H1 (cell line): Measurements from ENCODE around the gene CCDC112. TPM values are rescaled to one million over a fixed set of nuclear protein-coding genes. Genes with fewer than 3 reads are reported as not detected.

ENCODE experiments used
- BACH1 ChIP-seq: IDR thresholded peaks from 2 replicates; pipeline ENCODE4 v1.6.1; 2012; ENCODE audit warnings: low read length, improper control_type of control experiment
- CBX5 ChIP-seq: fragments of 300-800, 300-1000 bp; sonication (generic); IDR thresholded peaks from 2 replicates; pipeline ENCODE4 v1.7.1; 2016; ENCODE audit warnings: antibody characterized with exemption, low read length, low read depth
- CBX8 ChIP-seq: fragments of 300-800, 300-1000 bp; sonication (generic); IDR thresholded peaks from 2 replicates; pipeline ENCODE4 v1.7.1; 2016; ENCODE audit warnings: low read depth, low read length, borderline replicate concordance
- CHD1 ChIP-seq: IDR thresholded peaks from 2 replicates; pipeline ENCODE4 v1.6.1; 2012; ENCODE audit warnings: low read depth, low read length, improper control_type of control experiment
- CREB1 ChIP-seq: IDR thresholded peaks from 2 replicates; pipeline ENCODE4 v1.6.1; 2012; ENCODE audit warnings: inconsistent platforms
- E2F6 ChIP-seq: IDR thresholded peaks from 2 replicates; pipeline ENCODE4 v1.6.1; 2012; ENCODE audit warnings: inconsistent platforms
- HDAC2 ChIP-seq, 2 experiments: fragments of 300-600 bp in 1 of 2; sonication (generic) in 1 of 2; IDR thresholded peaks; 2 replicates each; pipeline ENCODE4 v1.6.1; 2011 to 2012; ENCODE audit warnings: low read depth in 2 of 2, low read length in 2 of 2, mild to moderate bottlenecking in 2 of 2, moderate library complexity in 2 of 2, borderline replicate concordance in 1 of 2, inconsistent platforms in 1 of 2
- JUN ChIP-seq: IDR thresholded peaks from 2 replicates; pipeline ENCODE4 v1.6.1; 2011; ENCODE audit warnings: low read depth, mild to moderate bottlenecking, improper control_type of control experiment, low read length
- JUND ChIP-seq: IDR thresholded peaks from 2 replicates; pipeline ENCODE4 v1.6.1; 2011; ENCODE audit warnings: mild to moderate bottlenecking, improper control_type of control experiment, low read length
- KDM4A ChIP-seq: IDR thresholded peaks from one replicate; pipeline ENCODE4 v1.7.1; 2012; ENCODE audit warnings: low read depth, mild to moderate bottlenecking, moderate library complexity, low read length, inconsistent platforms; ENCODE audit not compliant: severe bottlenecking
- RXRA ChIP-seq: IDR thresholded peaks from 2 replicates; pipeline ENCODE4 v1.6.1; 2011; ENCODE audit warnings: low read depth, mild to moderate bottlenecking, low read length, moderate library complexity; ENCODE audit not compliant: insufficient read depth
- SAP30 ChIP-seq: fragments of 300-600 bp; sonication (generic); IDR thresholded peaks from 2 replicates; pipeline ENCODE4 v1.7.1; 2012; ENCODE audit warnings: low read length, moderate library complexity, mild to moderate bottlenecking, inconsistent platforms; ENCODE audit not compliant: insufficient read depth, insufficient replicate concordance
- SIX5 ChIP-seq: IDR thresholded peaks from 2 replicates; pipeline ENCODE4 v1.6.1; 2011; ENCODE audit warnings: mild to moderate bottlenecking, low read depth, low read length
- SP2 ChIP-seq: IDR thresholded peaks from 2 replicates; pipeline ENCODE4 v1.6.1; 2012; ENCODE audit warnings: mild to moderate bottlenecking, low read length, inconsistent platforms
- TAF1 ChIP-seq: IDR thresholded peaks from 2 replicates; pipeline ENCODE4 v1.6.1; 2011; ENCODE audit warnings: mild to moderate bottlenecking, low read depth, low read length
- TBP ChIP-seq: IDR thresholded peaks from 2 replicates; pipeline ENCODE4 v1.6.1; 2011; ENCODE audit warnings: low read depth, low read length, improper control_type of control experiment
- USF2 ChIP-seq: IDR thresholded peaks from 2 replicates; pipeline ENCODE4 v1.6.1; 2011; ENCODE audit warnings: low read length, improper control_type of control experiment
- polyA plus RNA-seq, 7 experiments: library from polyadenylated mRNA; depleted of rRNA in 3 of 7; stranded (reverse) in 5 of 7; unstranded in 2 of 7; fragments of >200 nt in 5 of 7; fragments of 200-250 nt in 2 of 7; gene quantifications; 1 replicate in 5 of 7; 2 replicates in 1 of 7; 4 replicates in 1 of 7; pipeline versions ENCODE4 v1.2.1 to v1.2.3, GENCODE V29; 2011 to 2013; ENCODE audit warnings: missing spikeins in 2 of 7, mixed read lengths in 2 of 7
- total RNA-seq: library from RNA; stranded (reverse); fragmentation: NEBNext Ultra II Directional; extraction: Animal tissue kit (Norgen Biotek cat#: 25700); gene quantifications from 2 replicates; pipeline ENCODE4 v1.2.1, GENCODE V29; 2021
- TF ChIP-seq, protein P1 (sequence below): IDR thresholded peaks from 2 replicates; pipeline ENCODE4 v1.6.1; 2011; ENCODE audit warnings: low read depth, mild to moderate bottlenecking, low read length; ENCODE audit not compliant: insufficient read depth
- TF ChIP-seq, protein P2 (sequence below): IDR thresholded peaks from 2 replicates; pipeline ENCODE4 v1.6.1; 2012; ENCODE audit warnings: inconsistent platforms
- TF ChIP-seq, protein P3 (sequence below): IDR thresholded peaks from 2 replicates; pipeline ENCODE4 v1.6.1; 2012; ENCODE audit warnings: low read length, inconsistent platforms

CCDC112 gene
- total and polyA plus RNA-seq, 2 of the 8 experiments (the other 6 are each of a cell fraction or from before 2014, with no cell fraction given) = 3.3 to 15.6 TPM

DNA sequence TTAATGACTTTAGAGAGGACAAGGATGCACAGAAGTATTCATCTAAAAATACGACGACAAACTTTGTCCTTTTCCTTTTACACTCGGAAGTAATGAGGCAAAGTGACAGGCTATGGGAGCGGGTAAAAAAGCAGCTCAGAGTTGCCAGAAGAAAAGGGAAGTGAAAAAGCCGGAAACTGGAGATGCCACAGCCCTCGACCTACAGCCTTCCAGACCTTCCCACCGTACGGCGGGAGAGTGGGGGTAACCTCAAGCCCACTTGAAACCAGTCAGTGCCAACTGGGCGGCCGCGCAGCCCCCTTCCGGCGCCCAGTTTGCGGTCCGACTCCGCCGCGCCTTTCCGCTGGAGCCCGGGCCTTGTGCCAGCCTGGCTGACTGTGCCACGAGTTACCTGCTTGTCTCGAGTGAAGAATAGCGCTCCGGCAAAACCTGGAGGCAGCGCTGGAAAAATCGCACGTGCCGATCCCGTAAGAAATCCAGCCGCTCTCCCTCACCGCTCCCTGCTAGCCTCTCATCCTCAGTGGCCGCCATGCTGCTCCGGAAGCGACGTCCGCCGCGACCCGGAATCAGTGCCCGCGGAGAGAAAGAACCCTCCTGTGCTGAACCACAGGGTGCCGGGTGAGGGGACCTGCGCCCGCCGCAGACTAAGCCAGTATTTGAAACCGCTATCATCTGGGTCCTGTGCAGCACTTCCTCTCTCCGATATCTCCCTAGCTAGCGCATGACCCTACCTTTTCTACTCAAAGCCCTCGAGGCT lies 34.0 kb downstream of the CCDC112 start, which contains the start of gene PGGT1B (continued):
- TF ChIP-seq CBX5 = no peak
- peak; percentile 64 for TF ChIP-seq TBP
- no peak for TF ChIP-seq RXRA
- TF ChIP-seq TAF1 = peak; percentile 92
- TF ChIP-seq JUND = no peak
- peak; percentile 78 for TF ChIP-seq KDM4A
- TF ChIP-seq USF2 = no peak
- TF ChIP-seq, protein P1, sequence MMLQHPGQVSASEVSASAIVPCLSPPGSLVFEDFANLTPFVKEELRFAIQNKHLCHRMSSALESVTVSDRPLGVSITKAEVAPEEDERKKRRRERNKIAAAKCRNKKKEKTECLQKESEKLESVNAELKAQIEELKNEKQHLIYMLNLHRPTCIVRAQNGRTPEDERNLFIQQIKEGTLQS = no peak
- TF ChIP-seq SIX5 = no peak
- no peak for TF ChIP-seq CBX8
- TF ChIP-seq CHD1 = no peak
- TF ChIP-seq, protein P2, sequence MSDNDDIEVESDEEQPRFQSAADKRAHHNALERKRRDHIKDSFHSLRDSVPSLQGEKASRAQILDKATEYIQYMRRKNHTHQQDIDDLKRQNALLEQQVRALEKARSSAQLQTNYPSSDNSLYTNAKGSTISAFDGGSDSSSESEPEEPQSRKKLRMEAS = peak; percentile 82
- no peak for TF ChIP-seq JUN
- TF ChIP-seq, protein P3, sequence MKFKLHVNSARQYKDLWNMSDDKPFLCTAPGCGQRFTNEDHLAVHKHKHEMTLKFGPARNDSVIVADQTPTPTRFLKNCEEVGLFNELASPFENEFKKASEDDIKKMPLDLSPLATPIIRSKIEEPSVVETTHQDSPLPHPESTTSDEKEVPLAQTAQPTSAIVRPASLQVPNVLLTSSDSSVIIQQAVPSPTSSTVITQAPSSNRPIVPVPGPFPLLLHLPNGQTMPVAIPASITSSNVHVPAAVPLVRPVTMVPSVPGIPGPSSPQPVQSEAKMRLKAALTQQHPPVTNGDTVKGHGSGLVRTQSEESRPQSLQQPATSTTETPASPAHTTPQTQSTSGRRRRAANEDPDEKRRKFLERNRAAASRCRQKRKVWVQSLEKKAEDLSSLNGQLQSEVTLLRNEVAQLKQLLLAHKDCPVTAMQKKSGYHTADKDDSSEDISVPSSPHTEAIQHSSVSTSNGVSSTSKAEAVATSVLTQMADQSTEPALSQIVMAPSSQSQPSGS = no peak
- peak; percentile 65; the same call in 1 of the 2 replicates for TF ChIP-seq CREB1
- peak; percentile 47 for TF ChIP-seq SAP30
- TF ChIP-seq BACH1 = no peak
- no peak for TF ChIP-seq SP2
- TF ChIP-seq HDAC2 (IDR thresholded peaks at IDR 0.05; ENCODE audit: borderline replicate concordance in 1 of 2, low read depth in 2 of 2, low read length in 2 of 2) = peak in 1 of 2 experiments; percentile 95; a peak in 1 of 4 replicates
- 0 out of 2 replicates have a peak, but pooled peaks have one; percentile 25 for TF ChIP-seq E2F6
